GM12878 (cell line): ENCODE measurements around the gene ANKFY1.

Source experiments
- CEBPB ChIP-seq, 2 experiments: fragments of 150-350 bp in 1 of 2; IDR thresholded peaks; 2 replicates each; pipeline ENCODE4 v1.6.1; 2012 to 2014; ENCODE audit warnings: low read depth in 2 of 2, low read length in 2 of 2, borderline replicate concordance in 1 of 2, inconsistent platforms in 1 of 2
- CHD2 ChIP-seq: IDR thresholded peaks from 2 replicates; pipeline ENCODE4 v1.6.1; 2011; ENCODE audit warnings: low read depth, low read length, improper control_type of control experiment, borderline replicate concordance
- SMC3 ChIP-seq: IDR thresholded peaks from 2 replicates; pipeline ENCODE4 v1.6.1; 2011; ENCODE audit warnings: low read length, improper control_type of control experiment, borderline replicate concordance
- TAF1 ChIP-seq: IDR thresholded peaks from 2 replicates; pipeline ENCODE4 v1.6.1; 2011; ENCODE audit warnings: mild to moderate bottlenecking, low read depth, low read length, borderline replicate concordance

DNA sequence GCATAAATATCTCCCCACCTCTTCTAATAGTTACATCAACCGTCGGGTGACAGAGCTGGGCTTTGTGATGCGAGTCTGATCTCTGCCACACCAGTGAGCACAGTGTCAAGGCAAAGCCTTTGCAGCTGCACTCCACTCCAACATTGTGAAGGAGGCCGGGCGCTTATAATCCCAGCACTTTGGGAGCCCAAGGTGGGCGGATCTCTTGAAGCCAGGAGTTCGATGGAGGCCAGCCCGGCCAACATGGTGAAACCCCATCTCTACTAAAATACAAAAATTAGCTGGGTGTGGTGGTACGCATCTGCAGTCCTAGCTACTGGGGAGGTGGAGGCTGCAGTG is 101.8 kb downstream of the ANKFY1 start:
- TF ChIP-seq CEBPB (IDR thresholded peaks at IDR 0.05; ENCODE audit: borderline replicate concordance in 1 of 2, low read depth in 2 of 2, low read length in 2 of 2) (no peak), SMC3 (no peak), TAF1 (no peak), CHD2 (no peak)
